ENCODE results near the gene GALNS. TPM values are rescaled to one million over a fixed set of nuclear protein-coding genes. Genes with fewer than 3 reads are reported as not detected.
"Not testable (repeated sequence)": the region's sequence is repeated elsewhere in the genome, so short reads cannot be mapped to it uniquely, and the experiment has no call there.

GALNS gene
- total RNA-seq, 2 donors from 2014 or later = 37.2 to 38.6 TPM

- ATAC-seq = no peak
- Mint-ChIP-seq H3K27ac (peak overlapping the region; percentile 21), H3K4me1 (peaks cover 26% of the 10 kb centered on the region), H3K27me3 (no peaks in the 10 kb centered on the region), H3K4me3 (peak overlapping the region; percentile 43), H3K36me3 (ENCODE audit: low read depth) (no peaks in the 10 kb centered on the region)
- H3K9me3 ChIP-seq (ENCODE audit: control insufficient read depth, low read length, poor library complexity, severe bottlenecking) = no peaks in the 10 kb centered on the region
- no peak for DNase-seq
These were observed 60.5 kb downstream of the GALNS start for GRCh38 chr16:88796278-88796677.

- Mint-ChIP-seq H3K4me3 (peak overlapping the region; percentile 19), H3K36me3 (ENCODE audit: low read depth) (no peaks in the 10 kb centered on the region), H3K27me3 (no peaks in the 10 kb centered on the region), H3K4me1 (peaks cover 26% of the 10 kb centered on the region), H3K27ac (peak overlapping the region; percentile 41)
- DNase-seq (peak in 1 of 3 donors; percentile 10), ATAC-seq (peak; percentile 32)
- no peaks in the 10 kb centered on the region for H3K9me3 ChIP-seq (ENCODE audit: control insufficient read depth, low read length, poor library complexity, severe bottlenecking)
These were observed 63.3 kb downstream of the GALNS start for GRCh38 chr16:88793251-88793954.

GRCh38 chr16:88792668-88793250, 64.0 kb downstream of the GALNS start:
- no peaks in the 10 kb centered on the region for H3K9me3 ChIP-seq (ENCODE audit: control insufficient read depth, low read length, poor library complexity, severe bottlenecking)
- H3K27ac Mint-ChIP-seq = peak overlapping the region; percentile 41
- no peak for DNase-seq

GRCh38 chr16:88792078-88792550, 64.6 kb downstream of the GALNS start:
- H3K27me3 Mint-ChIP-seq = no peaks in the 10 kb centered on the region
- no peaks in the 10 kb centered on the region for H3K36me3 Mint-ChIP-seq (ENCODE audit: low read depth)
- no peak for ATAC-seq
- no peak overlapping the region for H3K4me3 Mint-ChIP-seq
- H3K27ac Mint-ChIP-seq = peak overlapping the region; percentile 19
- H3K4me1 Mint-ChIP-seq = peaks cover 26% of the 10 kb centered on the region
- DNase-seq = no peak
- no peaks in the 10 kb centered on the region for H3K9me3 ChIP-seq (ENCODE audit: control insufficient read depth, low read length, poor library complexity, severe bottlenecking)

More at GRCh38 chr16:88792668-88793250, 64.0 kb downstream of the GALNS start:
- peaks cover 26% of the 10 kb centered on the region for H3K4me1 Mint-ChIP-seq
- no peaks in the 10 kb centered on the region for H3K27me3 Mint-ChIP-seq
- no peaks in the 10 kb centered on the region for H3K36me3 Mint-ChIP-seq (ENCODE audit: low read depth)
- H3K4me3 Mint-ChIP-seq = peak overlapping the region; percentile 19
- no peak for ATAC-seq

GRCh38 chr16:88790312-88791211, 66.2 kb downstream of the GALNS start:
- Mint-ChIP-seq H3K4me3 (peak overlapping the region; percentile 68), H3K36me3 (ENCODE audit: low read depth) (no peaks in the 10 kb centered on the region), H3K27me3 (no peaks in the 10 kb centered on the region), H3K27ac (peak overlapping the region; percentile 82), H3K4me1 (peaks cover 26% of the 10 kb centered on the region)
- peak in 2 of 3 donors; percentile 45 to 54 for DNase-seq
- no peaks in the 10 kb centered on the region for H3K9me3 ChIP-seq (ENCODE audit: control insufficient read depth, low read length, poor library complexity, severe bottlenecking)
- peak; percentile 80 for ATAC-seq

- peak overlapping the region; percentile 82 for H3K27ac Mint-ChIP-seq
- no peaks in the 10 kb centered on the region for H3K27me3 Mint-ChIP-seq
- peaks cover 19% of the 10 kb centered on the region for H3K4me1 Mint-ChIP-seq
- ATAC-seq (no peak), DNase-seq (no peak)
- no peaks in the 10 kb centered on the region for H3K36me3 Mint-ChIP-seq (ENCODE audit: low read depth)
- peak overlapping the region; percentile 61 for H3K4me3 Mint-ChIP-seq
- no peaks in the 10 kb centered on the region for H3K9me3 ChIP-seq (ENCODE audit: control insufficient read depth, low read length, poor library complexity, severe bottlenecking)
These were observed 67.2 kb downstream of the GALNS start for GRCh38 chr16:88789594-88789993.

GRCh38 chr16:88788749-88789148, 68.0 kb downstream of the GALNS start:
- not testable (repeated sequence) for DNase-seq; ATAC-seq; H3K36me3 Mint-ChIP-seq (ENCODE audit: low read depth); H3K27me3 Mint-ChIP-seq; H3K4me3 Mint-ChIP-seq; H3K9me3 ChIP-seq (ENCODE audit: control insufficient read depth, low read length, poor library complexity, severe bottlenecking)
- H3K4me1 Mint-ChIP-seq = peaks cover 17% of the 10 kb centered on the region
- peak overlapping the region; percentile 34 for H3K27ac Mint-ChIP-seq

- H3K27me3 Mint-ChIP-seq = no peaks in the 10 kb centered on the region
- no peak overlapping the region for H3K4me3 Mint-ChIP-seq
- no peak for ATAC-seq
- peaks cover 22% of the 10 kb centered on the region for H3K4me1 Mint-ChIP-seq
- H3K36me3 Mint-ChIP-seq (ENCODE audit: low read depth) = no peaks in the 10 kb centered on the region
- H3K9me3 ChIP-seq (ENCODE audit: control insufficient read depth, low read length, poor library complexity, severe bottlenecking) = no peaks in the 10 kb centered on the region
- DNase-seq = no peak
- no peak overlapping the region for H3K27ac Mint-ChIP-seq
These were observed 69.0 kb downstream of the GALNS start for GRCh38 chr16:88787579-88788314.

- Mint-ChIP-seq H3K36me3 (ENCODE audit: low read depth) (no peaks in the 10 kb centered on the region), H3K27me3 (no peaks in the 10 kb centered on the region), H3K4me3 (peak within 1 kb of the TSS; percentile 95), H3K27ac (peak within 1 kb of the TSS; percentile 98), H3K4me1 (peaks cover 37% of the 10 kb centered on the region)
- H3K9me3 ChIP-seq (ENCODE audit: control insufficient read depth, low read length, poor library complexity, severe bottlenecking) = no peaks in the 10 kb centered on the region
- DNase-seq (peak; percentile 79 to 87 (median 84)), ATAC-seq (peak; percentile 49)
These were observed 71.4 kb downstream of the GALNS start, which contains the start of gene PIEZO1 for GRCh38 chr16:88785106-88785924. Gene PIEZO1 (minus strand): TSS chr16:88785220. CDS start chr16:88784964, 256 bp downstream.

GRCh38 chr16:88784856-88785105, 72.0 kb downstream of the GALNS start:
- H3K4me3 Mint-ChIP-seq = peak overlapping the region; percentile 95
- no peak overlapping the region for H3K27ac Mint-ChIP-seq
- no peaks in the 10 kb centered on the region for H3K9me3 ChIP-seq (ENCODE audit: control insufficient read depth, low read length, poor library complexity, severe bottlenecking)
- peaks cover 38% of the 10 kb centered on the region for H3K4me1 Mint-ChIP-seq
- ATAC-seq = no peak
- DNase-seq = no peak
- H3K27me3 Mint-ChIP-seq = no peaks in the 10 kb centered on the region
- H3K36me3 Mint-ChIP-seq (ENCODE audit: low read depth) = no peaks in the 10 kb centered on the region

GRCh38 chr16:88784074-88784855, 72.5 kb downstream of the GALNS start:
- Mint-ChIP-seq H3K4me3 (peak overlapping the region; percentile 95), H3K4me1 (peaks cover 44% of the 10 kb centered on the region), H3K27me3 (no peaks in the 10 kb centered on the region), H3K36me3 (ENCODE audit: low read depth) (no peaks in the 10 kb centered on the region), H3K27ac (peak overlapping the region; percentile 98)
- DNase-seq = peak; percentile 29 to 32 (median 32)
- H3K9me3 ChIP-seq (ENCODE audit: control insufficient read depth, low read length, poor library complexity, severe bottlenecking) = no peaks in the 10 kb centered on the region
- ATAC-seq = peak; percentile 21

Measured in T-helper 17 cell (primary cell).